Measurements from ENCODE around the gene PEX14.

DNA sequence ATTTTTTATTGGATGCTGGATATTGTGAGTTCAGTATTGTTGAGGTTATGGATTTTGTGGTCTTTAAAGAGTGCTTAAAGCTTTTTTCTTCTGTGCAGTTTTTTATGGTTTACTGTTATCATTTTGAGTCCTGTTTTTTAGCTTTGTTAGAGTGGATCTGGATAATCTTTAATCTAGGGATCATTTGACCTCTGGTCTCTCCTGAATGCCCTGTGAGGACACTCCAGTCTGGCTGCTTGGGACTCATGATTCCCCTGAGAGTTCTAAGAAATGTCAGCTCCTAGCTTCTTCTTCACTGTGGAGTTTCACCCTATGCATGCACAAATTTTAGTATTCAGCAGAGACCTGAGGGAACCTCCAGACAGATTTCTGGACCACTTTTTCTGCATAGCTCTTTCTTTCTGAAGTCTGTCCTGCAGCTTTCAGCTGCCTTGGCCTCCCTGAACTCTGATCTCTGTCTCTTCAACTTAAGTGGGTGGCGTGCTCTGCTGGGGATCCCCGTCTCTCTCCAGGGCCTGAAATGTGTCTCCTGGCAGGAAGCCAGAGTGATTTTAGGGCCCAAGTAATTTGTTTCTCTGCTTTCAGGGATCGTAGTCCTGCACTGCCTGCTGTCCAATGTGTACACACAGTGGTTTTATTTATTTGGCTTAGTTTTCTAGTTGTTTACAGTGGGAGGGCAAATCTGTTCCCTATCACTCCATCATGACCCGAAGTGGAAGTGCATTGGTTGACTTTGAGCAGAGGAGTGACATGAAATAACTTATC is 14.7 kb downstream of the PEX14 start:
- no peak for TF ChIP-seq YY1 (IDR thresholded peaks at IDR 0.05; ENCODE audit: insufficient read depth, insufficient read length)
- no peak for TF ChIP-seq ZNF274 (IDR thresholded peaks at IDR 0.05; ENCODE audit: low read depth, low read length)

Measured in NT2/D1 (cell line).